Vagina (tissue), 2 donors: ENCODE data around the gene HAAO. TPM values are rescaled to one million over a fixed set of nuclear protein-coding genes. Genes with fewer than 3 reads are reported as not detected.

Source experiments
- DNase-seq, 2 donors: peaks; one replicate each; pipeline ENCODE4 v3.0.0-alpha.2; 2017; ENCODE audit errors: extremely low spot score in 2 of 2
- H3K27ac ChIP-seq: fragments of 200-600 bp; sonication (generic); one replicate; pipeline ENCODE4 v1.5.1; 2019
- H3K27me3 ChIP-seq: fragments of 200-600 bp; sonication (generic); one replicate; pipeline ENCODE4 v1.5.1; 2019
- H3K36me3 ChIP-seq, 2 donors: fragments of 200-600 bp; sonication (generic); one replicate each; pipeline ENCODE4 v1.5.1; 2017 to 2019
- H3K4me1 ChIP-seq: fragments of 200-600 bp; sonication (generic); one replicate; pipeline ENCODE4 v1.5.1; 2019
- H3K4me3 ChIP-seq, 2 donors: fragments of 200-600 bp; sonication (generic); 1 replicate in 1 of 2; 2 replicates in 1 of 2; pipeline ENCODE4 v1.5.1; 2016 to 2019
- H3K9me3 ChIP-seq: fragments of 200-600 bp; sonication (generic); one replicate; pipeline ENCODE4 v1.5.1; 2019
- CTCF ChIP-seq, 3 experiments: fragments of 450-650 bp in 2 of 3; fragments of 200-600 bp in 1 of 3; sonication (generic) in 1 of 3; IDR thresholded peaks; one replicate each; pipeline ENCODE4 v1.5.1; 2017 to 2019; ENCODE audit warnings: antibody characterized with exemption in 3 of 3, mild to moderate bottlenecking in 2 of 3, moderate library complexity in 2 of 3
- POLR2A ChIP-seq, 2 donors: fragments of 450-650 bp; IDR thresholded peaks; one replicate each; pipeline ENCODE4 v1.6.1; 2017; ENCODE audit warnings: antibody characterized with exemption in 2 of 2, mild to moderate bottlenecking in 2 of 2, moderate library complexity in 2 of 2
- POLR2AphosphoS5 ChIP-seq, 2 donors: sonication (generic); formaldehyde crosslinking; IDR thresholded peaks; one replicate each; pipeline ENCODE4 v1.9.0; 2017; ENCODE audit warnings: antibody characterized with exemption in 2 of 2, mild to moderate bottlenecking in 2 of 2, low read depth in 1 of 2; ENCODE audit not compliant: insufficient read depth in 1 of 2
- intact Hi-C: fragments of 100-400 bp; cut with DNase I; formaldehyde crosslinking; loops from one replicate; pipeline ENCODE4 v1.15.1; 2023
- total RNA-seq: library from RNA; depleted of rRNA; stranded (reverse); fragments of >200 nt; gene quantifications from one replicate; pipeline ENCODE4 v1.2.3, GENCODE V29; 2016

The HAAO gene
- total RNA-seq, 1 donor from 2014 or later: 5.9 TPM

GRCh38 chr2:42797281-42797680, 4.9 kb upstream of the HAAO start:
- Histone ChIP-seq H3K27ac (no peak overlapping the region), H3K4me3 (no peak overlapping the region), H3K9me3 (no peaks in the 10 kb centered on the region), H3K36me3 (no peaks in the 10 kb centered on the region), H3K4me1 (peaks cover 10% of the 10 kb centered on the region), H3K27me3 (no peaks in the 10 kb centered on the region)
- TF ChIP-seq CTCF (IDR thresholded peaks at IDR 0.05): no peak
- TF ChIP-seq POLR2AphosphoS5 (IDR thresholded peaks at IDR 0.05; ENCODE audit: insufficient read depth in 1 of 2, low read depth in 1 of 2): no peak
- TF ChIP-seq POLR2A (IDR thresholded peaks at IDR 0.05): no peak
- intact Hi-C loops: no loop called here
- DNase-seq: no peak

GRCh38 chr2:42796427-42797248, 4.3 kb upstream of the HAAO start:
- Histone ChIP-seq H3K27ac (no peak overlapping the region), H3K36me3 (no peaks in the 10 kb centered on the region), H3K27me3 (no peaks in the 10 kb centered on the region), H3K9me3 (no peaks in the 10 kb centered on the region), H3K4me3 (no peak overlapping the region), H3K4me1 (peaks cover 15% of the 10 kb centered on the region)
- no peak for DNase-seq
- intact Hi-C loops: no loop called here
- TF ChIP-seq CTCF (IDR thresholded peaks at IDR 0.05): no peak
- TF ChIP-seq POLR2AphosphoS5 (IDR thresholded peaks at IDR 0.05; ENCODE audit: insufficient read depth in 1 of 2, low read depth in 1 of 2): no peak
- no peak for TF ChIP-seq POLR2A (IDR thresholded peaks at IDR 0.05)

GRCh38 chr2:42795841-42796301, 3.5 kb upstream of the HAAO start:
- H3K27ac ChIP-seq: no peak overlapping the region
- no peak for DNase-seq
- peaks cover 15% of the 10 kb centered on the region for H3K4me1 ChIP-seq
- no peaks in the 10 kb centered on the region for H3K36me3 ChIP-seq
- H3K27me3 ChIP-seq: no peaks in the 10 kb centered on the region
- peak in 1 of 2 donors; percentile 17 for TF ChIP-seq POLR2AphosphoS5 (IDR thresholded peaks at IDR 0.05; ENCODE audit: insufficient read depth in 1 of 2, low read depth in 1 of 2)
- no peak for TF ChIP-seq POLR2A (IDR thresholded peaks at IDR 0.05)
- no peak overlapping the region for H3K4me3 ChIP-seq
- intact Hi-C loops: no loop called here
- no peaks in the 10 kb centered on the region for H3K9me3 ChIP-seq

- intact Hi-C loops: no loop called here
- TF ChIP-seq POLR2A (IDR thresholded peaks at IDR 0.05) (no peak), POLR2AphosphoS5 (IDR thresholded peaks at IDR 0.05; ENCODE audit: insufficient read depth in 1 of 2, low read depth in 1 of 2) (no peak), CTCF (IDR thresholded peaks at IDR 0.05) (no peak)
- no peaks in the 10 kb centered on the region for H3K36me3 ChIP-seq
- H3K27me3 ChIP-seq: no peaks in the 10 kb centered on the region
- H3K4me1 ChIP-seq: peaks cover 15% of the 10 kb centered on the region
- no peak overlapping the region for H3K27ac ChIP-seq
- DNase-seq: no peak
- H3K4me3 ChIP-seq: no peak overlapping the region
- H3K9me3 ChIP-seq: no peaks in the 10 kb centered on the region
These were observed 2.9 kb upstream of the HAAO start for GRCh38 chr2:42795275-42795674.

GRCh38 chr2:42794271-42795046, 2.1 kb upstream of the HAAO start:
- Histone ChIP-seq H3K4me1 (peaks cover 15% of the 10 kb centered on the region), H3K27me3 (no peaks in the 10 kb centered on the region), H3K9me3 (no peaks in the 10 kb centered on the region), H3K36me3 (no peaks in the 10 kb centered on the region), H3K4me3 (no peak overlapping the region), H3K27ac (peak overlapping the region; percentile 95)
- intact Hi-C loops: no loop called here
- no peak for DNase-seq
- TF ChIP-seq POLR2A (IDR thresholded peaks at IDR 0.05): no peak
- no peak for TF ChIP-seq CTCF (IDR thresholded peaks at IDR 0.05)
- no peak for TF ChIP-seq POLR2AphosphoS5 (IDR thresholded peaks at IDR 0.05; ENCODE audit: insufficient read depth in 1 of 2, low read depth in 1 of 2)
